SK-N-SH treated with all-trans-retinoic acid at 6 μM for 48 hours (cell line): ENCODE results near the gene QRSL1.

ENCODE experiments used
- ATAC-seq: fragments of 200-7000 bp; cut with Tn5 transposase; 3 replicates; pipeline ENCODE4 v1.9.1; 2020; ENCODE audit warnings: mild to moderate bottlenecking, moderate library complexity
- ARNTL ChIP-seq: fragments of 450-650 bp; formaldehyde crosslinking; IDR thresholded peaks from 2 replicates; pipeline ENCODE4 v1.5.0; 2020; ENCODE audit warnings: low read depth, mild to moderate bottlenecking, moderate library complexity, borderline replicate concordance
- BACH2 ChIP-seq: fragments of 250-450 bp; sonication (Bioruptor Pico); IDR thresholded peaks from 2 replicates; pipeline ENCODE4 v1.9.0; 2021; ENCODE audit warnings: mild to moderate bottlenecking, borderline replicate concordance
- CSDC2 ChIP-seq: fragments of 250-450 bp; sonication (Bioruptor Pico); IDR thresholded peaks from 2 replicates; pipeline ENCODE4 v1.5.0; 2020; ENCODE audit warnings: mild to moderate bottlenecking, moderate library complexity
- ESRRG ChIP-seq: fragments of 250-450 bp; sonication (Bioruptor Pico); IDR thresholded peaks from 2 replicates; pipeline ENCODE4 v1.6.1; 2021; ENCODE audit warnings: mild to moderate bottlenecking
- GLIS3 ChIP-seq: fragments of 250-450 bp; sonication (Bioruptor Pico); IDR thresholded peaks from 2 replicates; pipeline ENCODE4 v1.5.0; 2020; ENCODE audit warnings: mild to moderate bottlenecking, moderate library complexity
- ISL1 ChIP-seq: fragments of 250-450 bp; sonication (Bioruptor Pico); IDR thresholded peaks from 2 replicates; pipeline ENCODE4 v2.1.2; 2022; ENCODE audit warnings: mild to moderate bottlenecking, moderate library complexity
- OSR1 ChIP-seq: fragments of 250-450 bp; sonication (Bioruptor Pico); IDR thresholded peaks from 2 replicates; pipeline ENCODE4 v1.8.0; 2022; ENCODE audit warnings: moderate library complexity, mild to moderate bottlenecking, inconsistent platforms
- RARB ChIP-seq: fragments of 250-450 bp; sonication (Bioruptor Pico); IDR thresholded peaks from 2 replicates; pipeline ENCODE4 v1.8.0; 2021; ENCODE audit warnings: mild to moderate bottlenecking, moderate library complexity
- SNAI2 ChIP-seq: fragments of 250-450 bp; sonication (Bioruptor Pico); IDR thresholded peaks from 2 replicates; pipeline ENCODE4 v1.5.0; 2020; ENCODE audit warnings: mild to moderate bottlenecking, moderate library complexity
- TCF4 ChIP-seq: fragments of 250-450 bp; sonication (Bioruptor Pico); IDR thresholded peaks from 2 replicates; pipeline ENCODE4 v1.8.0; 2021; ENCODE audit warnings: mild to moderate bottlenecking, moderate library complexity, borderline replicate concordance
- TOX ChIP-seq: fragments of 250-450 bp; sonication (Bioruptor Pico); IDR thresholded peaks from 2 replicates; pipeline ENCODE4 v1.8.0; 2021; ENCODE audit warnings: mild to moderate bottlenecking, moderate library complexity, borderline replicate concordance
- ZFP30 ChIP-seq: fragments of 450-650 bp; formaldehyde crosslinking; IDR thresholded peaks from 2 replicates; pipeline ENCODE4 v1.5.0; 2022; ENCODE audit warnings: mild to moderate bottlenecking, moderate library complexity
- ZNF565 ChIP-seq: fragments of 450-650 bp; formaldehyde crosslinking; conservative IDR thresholded peaks from 2 replicates; pipeline ENCODE4 v1.5.0; 2020; ENCODE audit warnings: low read depth, mild to moderate bottlenecking, moderate library complexity
- ZNF70 ChIP-seq: fragments of 450-650 bp; formaldehyde crosslinking; IDR thresholded peaks from 2 replicates; pipeline ENCODE4 v1.5.0; 2020; ENCODE audit warnings: mild to moderate bottlenecking, moderate library complexity
- ZNF8 ChIP-seq: fragments of 450-650 bp; formaldehyde crosslinking; IDR thresholded peaks from 2 replicates; pipeline ENCODE4 v1.5.0; 2020; ENCODE audit warnings: mild to moderate bottlenecking, moderate library complexity
- TF ChIP-seq, protein P1 (sequence below): fragments of 250-450 bp; sonication (Bioruptor Pico); IDR thresholded peaks from 2 replicates; pipeline ENCODE4 v1.8.0; 2020; ENCODE audit warnings: mild to moderate bottlenecking, moderate library complexity, borderline replicate concordance
- TF ChIP-seq, protein P2 (sequence below): fragments of 250-450 bp; sonication (Bioruptor Pico); IDR thresholded peaks from 2 replicates; pipeline ENCODE4 v1.5.0; 2020; ENCODE audit warnings: mild to moderate bottlenecking, moderate library complexity
- TF ChIP-seq, protein P3 (sequence below): fragments of 250-450 bp; sonication (Bioruptor Pico); IDR thresholded peaks from 2 replicates; pipeline ENCODE4 v1.5.1; 2021; ENCODE audit warnings: mild to moderate bottlenecking, moderate library complexity
- TF ChIP-seq, protein P4 (sequence below): fragments of 250-450 bp; sonication (Bioruptor Pico); IDR thresholded peaks from 2 replicates; pipeline ENCODE4 v1.8.0; 2021; ENCODE audit warnings: low read depth, mild to moderate bottlenecking, moderate library complexity, borderline replicate concordance
- TF ChIP-seq, protein P5 (sequence below): fragments of 250-450 bp; sonication (Bioruptor Pico); IDR thresholded peaks from 2 replicates; pipeline ENCODE4 v1.5.1; 2020; ENCODE audit warnings: low read depth, mild to moderate bottlenecking, moderate library complexity

Gene QRSL1

DNA sequence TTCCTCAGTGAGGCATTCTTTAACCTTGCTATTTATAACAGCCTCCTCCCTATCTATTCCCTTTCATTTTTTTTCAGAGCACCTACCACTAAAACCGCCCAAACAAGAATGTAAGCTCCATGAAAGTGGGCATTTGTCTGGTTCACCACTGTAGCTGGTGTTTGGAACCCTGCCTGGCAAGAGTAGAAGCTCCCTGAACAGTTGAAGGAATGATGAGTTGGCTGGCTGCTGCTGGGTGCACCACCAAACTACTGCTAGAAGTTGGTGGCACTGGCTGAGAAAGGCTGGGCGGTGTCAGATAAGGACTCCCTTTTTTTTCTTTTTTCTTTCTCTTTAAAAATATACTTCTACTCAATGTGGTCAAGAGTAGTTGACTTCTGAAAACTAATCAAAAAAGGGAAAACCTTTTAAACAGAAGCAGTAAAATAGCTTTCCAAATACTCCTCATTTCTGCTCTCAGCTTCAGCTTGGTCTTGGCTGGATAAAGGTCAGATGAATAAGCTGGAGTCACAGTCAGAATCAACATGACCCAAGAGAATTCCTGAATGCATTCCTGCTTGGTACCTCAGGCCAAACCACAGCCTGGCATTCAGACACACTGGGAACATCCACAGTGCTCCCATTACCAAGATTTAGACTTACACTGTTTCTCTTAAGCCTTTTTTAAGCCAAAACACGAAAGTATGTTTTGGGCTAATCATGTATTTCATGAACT, 38.1 kb upstream of the QRSL1 start:
- no peak for TF ChIP-seq GLIS3 (CRISPR knock-in tag)
- TF ChIP-seq TOX, result no peak
- TF ChIP-seq, protein P1, sequence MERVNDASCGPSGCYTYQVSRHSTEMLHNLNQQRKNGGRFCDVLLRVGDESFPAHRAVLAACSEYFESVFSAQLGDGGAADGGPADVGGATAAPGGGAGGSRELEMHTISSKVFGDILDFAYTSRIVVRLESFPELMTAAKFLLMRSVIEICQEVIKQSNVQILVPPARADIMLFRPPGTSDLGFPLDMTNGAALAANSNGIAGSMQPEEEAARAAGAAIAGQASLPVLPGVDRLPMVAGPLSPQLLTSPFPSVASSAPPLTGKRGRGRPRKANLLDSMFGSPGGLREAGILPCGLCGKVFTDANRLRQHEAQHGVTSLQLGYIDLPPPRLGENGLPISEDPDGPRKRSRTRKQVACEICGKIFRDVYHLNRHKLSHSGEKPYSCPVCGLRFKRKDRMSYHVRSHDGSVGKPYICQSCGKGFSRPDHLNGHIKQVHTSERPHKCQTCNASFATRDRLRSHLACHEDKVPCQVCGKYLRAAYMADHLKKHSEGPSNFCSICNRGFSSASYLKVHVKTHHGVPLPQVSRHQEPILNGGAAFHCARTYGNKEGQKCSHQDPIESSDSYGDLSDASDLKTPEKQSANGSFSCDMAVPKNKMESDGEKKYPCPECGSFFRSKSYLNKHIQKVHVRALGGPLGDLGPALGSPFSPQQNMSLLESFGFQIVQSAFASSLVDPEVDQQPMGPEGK, result no peak
- TF ChIP-seq, protein P2, sequence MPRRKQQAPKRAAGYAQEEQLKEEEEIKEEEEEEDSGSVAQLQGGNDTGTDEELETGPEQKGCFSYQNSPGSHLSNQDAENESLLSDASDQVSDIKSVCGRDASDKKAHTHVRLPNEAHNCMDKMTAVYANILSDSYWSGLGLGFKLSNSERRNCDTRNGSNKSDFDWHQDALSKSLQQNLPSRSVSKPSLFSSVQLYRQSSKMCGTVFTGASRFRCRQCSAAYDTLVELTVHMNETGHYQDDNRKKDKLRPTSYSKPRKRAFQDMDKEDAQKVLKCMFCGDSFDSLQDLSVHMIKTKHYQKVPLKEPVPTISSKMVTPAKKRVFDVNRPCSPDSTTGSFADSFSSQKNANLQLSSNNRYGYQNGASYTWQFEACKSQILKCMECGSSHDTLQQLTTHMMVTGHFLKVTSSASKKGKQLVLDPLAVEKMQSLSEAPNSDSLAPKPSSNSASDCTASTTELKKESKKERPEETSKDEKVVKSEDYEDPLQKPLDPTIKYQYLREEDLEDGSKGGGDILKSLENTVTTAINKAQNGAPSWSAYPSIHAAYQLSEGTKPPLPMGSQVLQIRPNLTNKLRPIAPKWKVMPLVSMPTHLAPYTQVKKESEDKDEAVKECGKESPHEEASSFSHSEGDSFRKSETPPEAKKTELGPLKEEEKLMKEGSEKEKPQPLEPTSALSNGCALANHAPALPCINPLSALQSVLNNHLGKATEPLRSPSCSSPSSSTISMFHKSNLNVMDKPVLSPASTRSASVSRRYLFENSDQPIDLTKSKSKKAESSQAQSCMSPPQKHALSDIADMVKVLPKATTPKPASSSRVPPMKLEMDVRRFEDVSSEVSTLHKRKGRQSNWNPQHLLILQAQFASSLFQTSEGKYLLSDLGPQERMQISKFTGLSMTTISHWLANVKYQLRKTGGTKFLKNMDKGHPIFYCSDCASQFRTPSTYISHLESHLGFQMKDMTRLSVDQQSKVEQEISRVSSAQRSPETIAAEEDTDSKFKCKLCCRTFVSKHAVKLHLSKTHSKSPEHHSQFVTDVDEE (CRISPR knock-in tag), result no peak
- TF ChIP-seq, protein P3, sequence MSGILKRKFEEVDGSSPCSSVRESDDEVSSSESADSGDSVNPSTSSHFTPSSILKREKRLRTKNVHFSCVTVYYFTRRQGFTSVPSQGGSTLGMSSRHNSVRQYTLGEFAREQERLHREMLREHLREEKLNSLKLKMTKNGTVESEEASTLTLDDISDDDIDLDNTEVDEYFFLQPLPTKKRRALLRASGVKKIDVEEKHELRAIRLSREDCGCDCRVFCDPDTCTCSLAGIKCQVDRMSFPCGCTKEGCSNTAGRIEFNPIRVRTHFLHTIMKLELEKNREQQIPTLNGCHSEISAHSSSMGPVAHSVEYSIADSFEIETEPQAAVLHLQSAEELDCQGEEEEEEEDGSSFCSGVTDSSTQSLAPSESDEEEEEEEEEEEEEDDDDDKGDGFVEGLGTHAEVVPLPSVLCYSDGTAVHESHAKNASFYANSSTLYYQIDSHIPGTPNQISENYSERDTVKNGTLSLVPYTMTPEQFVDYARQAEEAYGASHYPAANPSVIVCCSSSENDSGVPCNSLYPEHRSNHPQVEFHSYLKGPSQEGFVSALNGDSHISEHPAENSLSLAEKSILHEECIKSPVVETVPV, result no peak
- TF ChIP-seq ESRRG, result no peak
- peak; percentile 92 for ATAC-seq

DNA sequence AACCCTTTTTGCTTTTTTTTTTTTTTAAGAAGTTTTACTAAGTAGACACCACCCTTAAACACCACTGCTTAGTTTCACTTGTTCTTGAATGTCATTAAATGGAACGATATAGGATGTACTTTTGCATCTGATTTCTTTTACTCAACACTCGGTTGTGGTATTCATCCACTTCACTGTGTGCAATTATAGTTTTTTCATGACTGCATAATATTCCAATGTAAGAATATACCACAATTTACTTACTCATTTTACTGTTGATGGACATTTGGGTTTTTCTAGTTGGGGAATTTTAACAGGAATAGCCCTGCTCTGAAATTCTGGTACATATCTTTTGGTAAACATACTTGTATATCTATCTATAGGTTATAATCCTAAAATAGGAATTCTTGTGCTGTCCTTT, 29.9 kb upstream of the QRSL1 start:
- no peak for ATAC-seq
- TF ChIP-seq ZNF565 (CRISPR knock-in tag) (no peak), TOX (no peak), ISL1 (CRISPR knock-in tag) (no peak), CSDC2 (no peak), ESRRG (no peak), OSR1 (CRISPR knock-in tag) (no peak), GLIS3 (CRISPR knock-in tag) (no peak), SNAI2 (CRISPR knock-in tag) (no peak), TCF4 (CRISPR knock-in tag) (no peak), ZNF70 (CRISPR knock-in tag) (no peak)
- TF ChIP-seq, protein P2 (CRISPR knock-in tag), result no peak

DNA sequence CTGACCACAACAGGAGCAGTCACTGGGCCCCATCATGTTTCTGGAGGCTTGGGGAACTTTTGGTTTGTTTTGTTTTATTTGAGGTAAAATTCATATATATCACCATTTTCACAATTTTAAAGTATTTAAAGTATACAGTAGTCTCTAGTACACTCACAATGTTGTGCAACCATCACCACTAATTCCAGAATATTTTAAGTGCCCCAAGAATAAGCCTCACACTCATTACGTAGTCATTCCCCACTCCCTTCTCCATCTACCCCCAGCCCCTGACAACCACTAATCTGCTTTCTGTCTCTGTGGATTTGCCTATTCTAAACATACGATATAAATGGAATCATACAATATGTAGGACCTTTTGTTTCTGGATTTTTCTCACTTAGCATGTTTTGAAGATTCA, 29.0 kb upstream of the QRSL1 start:
- no peak for ATAC-seq
- TF ChIP-seq ZNF70 (CRISPR knock-in tag), result no peak

DNA sequence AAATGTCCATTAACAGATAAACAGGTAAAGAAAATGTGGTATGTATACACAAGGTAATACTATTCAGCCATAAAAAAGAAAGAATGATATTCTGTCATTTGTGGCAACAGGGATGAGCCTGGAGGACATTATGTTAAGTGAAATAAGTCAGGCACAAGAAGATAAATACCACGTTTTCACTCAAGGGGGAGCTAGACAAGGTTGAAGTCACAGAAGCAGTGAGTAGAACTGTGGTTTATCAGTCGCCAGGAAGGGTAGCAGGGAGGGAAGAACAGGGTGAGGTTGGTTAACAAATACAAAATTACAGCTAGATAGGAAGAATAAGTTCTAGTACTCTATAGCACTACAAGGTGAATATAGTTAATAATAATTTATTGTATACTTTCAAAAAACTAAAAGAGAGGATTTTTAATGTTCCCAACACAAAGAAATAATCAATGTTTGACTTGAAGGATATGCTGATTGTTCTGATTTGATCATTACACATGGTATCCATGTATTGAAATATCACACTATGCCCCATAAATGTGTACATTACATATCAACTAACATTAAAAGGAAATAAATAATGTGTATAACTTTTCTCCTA, 21.2 kb upstream of the QRSL1 start:
- ATAC-seq, result peak; percentile 87
- TF ChIP-seq TCF4 (CRISPR knock-in tag) (no peak), SNAI2 (CRISPR knock-in tag) (no peak), ARNTL (CRISPR knock-in tag) (no peak), RARB (no peak), ZFP30 (CRISPR knock-in tag) (no peak), TOX (no peak), ISL1 (CRISPR knock-in tag) (no peak), ZNF8 (CRISPR knock-in tag) (no peak), GLIS3 (CRISPR knock-in tag) (no peak), BACH2 (CRISPR knock-in tag) (no peak)
- TF ChIP-seq, protein P4, sequence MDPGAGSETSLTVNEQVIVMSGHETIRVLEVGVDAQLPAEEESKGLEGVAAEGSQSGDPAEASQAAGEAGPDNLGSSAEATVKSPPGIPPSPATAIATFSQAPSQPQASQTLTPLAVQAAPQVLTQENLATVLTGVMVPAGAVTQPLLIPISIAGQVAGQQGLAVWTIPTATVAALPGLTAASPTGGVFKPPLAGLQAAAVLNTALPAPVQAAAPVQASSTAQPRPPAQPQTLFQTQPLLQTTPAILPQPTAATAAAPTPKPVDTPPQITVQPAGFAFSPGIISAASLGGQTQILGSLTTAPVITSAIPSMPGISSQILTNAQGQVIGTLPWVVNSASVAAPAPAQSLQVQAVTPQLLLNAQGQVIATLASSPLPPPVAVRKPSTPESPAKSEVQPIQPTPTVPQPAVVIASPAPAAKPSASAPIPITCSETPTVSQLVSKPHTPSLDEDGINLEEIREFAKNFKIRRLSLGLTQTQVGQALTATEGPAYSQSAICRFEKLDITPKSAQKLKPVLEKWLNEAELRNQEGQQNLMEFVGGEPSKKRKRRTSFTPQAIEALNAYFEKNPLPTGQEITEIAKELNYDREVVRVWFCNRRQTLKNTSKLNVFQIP, result no peak
- TF ChIP-seq, protein P5, sequence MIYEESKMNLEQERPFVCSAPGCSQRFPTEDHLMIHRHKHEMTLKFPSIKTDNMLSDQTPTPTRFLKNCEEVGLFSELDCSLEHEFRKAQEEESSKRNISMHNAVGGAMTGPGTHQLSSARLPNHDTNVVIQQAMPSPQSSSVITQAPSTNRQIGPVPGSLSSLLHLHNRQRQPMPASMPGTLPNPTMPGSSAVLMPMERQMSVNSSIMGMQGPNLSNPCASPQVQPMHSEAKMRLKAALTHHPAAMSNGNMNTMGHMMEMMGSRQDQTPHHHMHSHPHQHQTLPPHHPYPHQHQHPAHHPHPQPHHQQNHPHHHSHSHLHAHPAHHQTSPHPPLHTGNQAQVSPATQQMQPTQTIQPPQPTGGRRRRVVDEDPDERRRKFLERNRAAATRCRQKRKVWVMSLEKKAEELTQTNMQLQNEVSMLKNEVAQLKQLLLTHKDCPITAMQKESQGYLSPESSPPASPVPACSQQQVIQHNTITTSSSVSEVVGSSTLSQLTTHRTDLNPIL (CRISPR knock-in tag), result no peak
- TF ChIP-seq, protein P3, result no peak
